Spleen (tissue), 13 donors: ENCODE results near the gene SLC7A6OS. TPM values are rescaled to one million over a fixed set of nuclear protein-coding genes. Genes with fewer than 3 reads are reported as not detected.

Source experiments
- DNase-seq: peaks from one replicate; pipeline ENCODE4 v3.0.0-alpha.2; 2020
- H3K27ac ChIP-seq, 8 donors: fragments of 200-600 bp; sonication (generic) in 7 of 8; 1 replicate in 4 of 8; 2 replicates in 4 of 8; pipeline versions ENCODE4 v1.5.0 to v1.8.0; 2016 to 2021; ENCODE audit warnings: inconsistent platforms in 4 of 8, mild to moderate bottlenecking in 4 of 8, moderate library complexity in 1 of 8
- H3K27me3 ChIP-seq, 7 donors: fragments of 200-600 bp; sonication (generic) in 6 of 7; replicated peaks in 1 of 7; 1 replicate in 4 of 7; 2 replicates in 3 of 7; pipeline versions ENCODE4 v1.5.0 to v1.8.0; 2016 to 2021; ENCODE audit warnings: inconsistent platforms in 3 of 7, mild to moderate bottlenecking in 1 of 7
- H3K36me3 ChIP-seq, 6 donors: fragments of 200-600 bp; sonication (generic) in 5 of 6; 1 replicate in 4 of 6; 2 replicates in 2 of 6; pipeline versions ENCODE4 v1.5.0 to v1.8.0; 2016 to 2021; ENCODE audit warnings: inconsistent platforms in 2 of 6
- H3K4me1 ChIP-seq, 6 donors: fragments of 200-600 bp; sonication (generic) in 5 of 6; 1 replicate in 3 of 6; 2 replicates in 3 of 6; pipeline versions ENCODE4 v1.5.0 to v1.8.0; 2016 to 2021; ENCODE audit warnings: inconsistent platforms in 3 of 6
- H3K4me3 ChIP-seq, 8 donors: fragments of 200-600 bp; sonication (generic) in 7 of 8; 1 replicate in 4 of 8; 2 replicates in 4 of 8; pipeline versions ENCODE4 v1.5.0 to v1.8.0; 2016 to 2021; ENCODE audit warnings: inconsistent platforms in 4 of 8, mild to moderate bottlenecking in 4 of 8, moderate library complexity in 2 of 8
- H3K9me3 ChIP-seq, 8 donors: fragments of 200-600 bp; sonication (generic) in 7 of 8; 1 replicate in 4 of 8; 2 replicates in 4 of 8; pipeline versions ENCODE4 v1.5.0 to v1.8.0; 2016 to 2021; ENCODE audit warnings: inconsistent platforms in 4 of 8
- CTCF ChIP-seq, 11 experiments: fragments of 200-600 bp in 7 of 11; fragments of 450-650 bp in 4 of 11; sonication (generic) in 4 of 11; IDR thresholded peaks in 8 of 11; conservative IDR thresholded peaks in 3 of 11; 1 replicate in 7 of 11; 2 replicates in 4 of 11; pipeline versions ENCODE4 v1.4.0 to v1.8.0; 2016 to 2021; ENCODE audit warnings: antibody characterized with exemption in 11 of 11, inconsistent platforms in 4 of 11, mild to moderate bottlenecking in 1 of 11
- POLR2A ChIP-seq, 3 donors: fragments of 450-650 bp; IDR thresholded peaks; one replicate each; pipeline ENCODE4 v1.5.1; 2017; ENCODE audit warnings: antibody characterized with exemption in 3 of 3, mild to moderate bottlenecking in 1 of 3
- POLR2AphosphoS5 ChIP-seq, 3 donors: sonication (generic); formaldehyde crosslinking; IDR thresholded peaks; one replicate each; pipeline ENCODE4 v1.5.1; 2017; ENCODE audit warnings: antibody characterized with exemption in 3 of 3
- WGBS, 5 donors: extraction: QIAGEN DNeasy Blood & Tissue Kit in 3 of 5; methylation state at CpG; one replicate each; pipeline versions ENCODE4 v1.1.5 to v1.1.7; 2013 to 2018; 5-methylcytosine and 5-hydroxymethylcytosine counted together
- intact Hi-C: fragments of 100-400 bp; cut with DNase I; formaldehyde crosslinking; loops from one replicate; pipeline ENCODE4 v1.15.0; 2023; ENCODE audit warnings: low total_unique reads
- long read RNA-seq, 2 donors: transcript quantifications; one replicate each; lab custom pipeline, GENCODE V29; 2026
- polyA plus RNA-seq, 3 donors: library from polyadenylated mRNA; stranded (reverse); fragments of 200-250 nt; gene quantifications; one replicate each; pipeline ENCODE4 v1.2.1, GENCODE V29; 2013
- total RNA-seq, 7 donors: library from RNA; depleted of rRNA in 3 of 7; stranded (reverse); fragments of >200 nt in 3 of 7; fragmentation: NEBNext Ultra II Directional in 4 of 7; extraction: Animal tissue kit (Norgen Biotek cat#: 25700) in 4 of 7; gene quantifications; one replicate each; pipeline versions ENCODE4 v1.1.0 to v1.2.1, GENCODE V29; 2016 to 2021
- donor health status: healthy with polysubstance abuse.
- donor health status: DM: no; HTN: no; CAD: no; lungs with moderate emphysema.
- donor health status: DM: no; HTN: no; CAD: no.
- donor health status: Bipolar disorder and iron deficiency.
- donor health status: healthy.
- donor health status: DM: no; HTN: no; CAD: no.
- donor health status: DM: yes; HTN: yes; CAD: no.

The SLC7A6OS gene
- total RNA-seq (10 to 100 TPM; 17.6 to 30.6 (median 26.6) TPM), polyA plus RNA-seq (10 to 100 TPM in 1 of 3 donors, 1 to 10 TPM in 2; 7.5 to 10.6 (median 8.5) TPM)
- long read RNA-seq, donor 1, full-length matches to known transcripts, result 2 of 27 reads
- long read RNA-seq, donor 1, partial matches to known transcripts, result 25 of 27 reads
- long read RNA-seq, donor 1, other reads (novel, unspliced or antisense), result 0 of 27 reads
- long read RNA-seq, donor 2, full-length matches to known transcripts, result 1 of 1 reads
- long read RNA-seq, donor 2, partial matches to known transcripts, result 0 of 1 reads
- long read RNA-seq, donor 2, other reads (novel, unspliced or antisense), result 0 of 1 reads

- H3K36me3 ChIP-seq, result peaks cover 0 to 55% (median 36%) of the 10 kb centered on the region in 6 donors
- H3K4me1 ChIP-seq, result peaks cover 24 to 81% (median 49%) of the 10 kb centered on the region in 6 donors
- intact Hi-C loops, result no loop called here
- 0 to 1% (median 0%) methylated on average over 30 to 62 of the region's 62 CpGs for WGBS, 5 donors
- H3K27me3 ChIP-seq, result no peaks in the 10 kb centered on the region
- peak within 1 kb of the TSS; percentile 83 to 98 (median 88) for H3K4me3 ChIP-seq
- TF ChIP-seq POLR2A (IDR thresholded peaks at IDR 0.05), result peak in 2 of 3 donors; percentile 48 to 66
- TF ChIP-seq CTCF (IDR thresholded peaks at IDR 0.05 in 8 of 11, conservative IDR thresholded peaks at IDR 0.05 in 3 of 11), result peak in 10 of 11 experiments; percentile 26 to 76 (median 46)
- peak; percentile 96 for TF ChIP-seq POLR2AphosphoS5 (IDR thresholded peaks at IDR 0.05)
- H3K27ac ChIP-seq, result peak within 1 kb of the TSS; percentile 78 to 94 (median 90)
- peak; percentile 99 for DNase-seq
- no peaks in the 10 kb centered on the region for H3K9me3 ChIP-seq
These were observed at the start of gene SLC7A6OS, which contains the start of gene PRMT7 for GRCh38 chr16:68310774-68311511. SLC7A6OS (minus strand) TSS chr16:68310946; CDS start chr16:68310926, 20 bp downstream. PRMT7 (plus strand) TSS chr16:68311019; CDS start chr16:68315980, 4,961 bp downstream.

GRCh38 chr16:68359398-68360191 is 48.8 kb upstream of the SLC7A6OS start:
- 83 to 89% (median 86%) methylated on average over 10 to 23 of the region's 23 CpGs for WGBS, 5 donors
- TF ChIP-seq CTCF (IDR thresholded peaks at IDR 0.05 in 8 of 11, conservative IDR thresholded peaks at IDR 0.05 in 3 of 11), result no peak
- TF ChIP-seq POLR2AphosphoS5 (IDR thresholded peaks at IDR 0.05), result peak in 1 of 3 donors; percentile 34
- no peak for TF ChIP-seq POLR2A (IDR thresholded peaks at IDR 0.05)

GRCh38 chr16:68358951-68359350 is 48.2 kb upstream of the SLC7A6OS start:
- H3K4me3 ChIP-seq, result no peak overlapping the region
- intact Hi-C loops, result no loop called here
- no peaks in the 10 kb centered on the region for H3K9me3 ChIP-seq
- TF ChIP-seq POLR2AphosphoS5 (IDR thresholded peaks at IDR 0.05) (no peak), POLR2A (IDR thresholded peaks at IDR 0.05) (no peak), CTCF (IDR thresholded peaks at IDR 0.05 in 8 of 11, conservative IDR thresholded peaks at IDR 0.05 in 3 of 11) (no peak)
- peaks cover 0 to 75% (median 40%) of the 10 kb centered on the region in 6 donors for H3K36me3 ChIP-seq
- peaks cover 0 to under 1% (median 0%) of the 10 kb centered on the region in 7 donors for H3K27me3 ChIP-seq
- DNase-seq, result no peak
- H3K27ac ChIP-seq, result no peak overlapping the region
- 81 to 92% (median 91%) methylated on average over 5 to 13 of the region's 13 CpGs for WGBS, 5 donors
- peaks cover 20 to 44% (median 34%) of the 10 kb centered on the region in 6 donors for H3K4me1 ChIP-seq

More at GRCh38 chr16:68359398-68360191, 48.8 kb upstream of the SLC7A6OS start:
- Histone ChIP-seq H3K4me1 (peaks cover 21 to 51% (median 39%) of the 10 kb centered on the region in 6 donors), H3K9me3 (no peaks in the 10 kb centered on the region), H3K4me3 (no peak overlapping the region), H3K36me3 (peaks cover 0 to 69% (median 33%) of the 10 kb centered on the region in 6 donors), H3K27ac (no peak overlapping the region), H3K27me3 (peaks cover 0 to 6% (median 0%) of the 10 kb centered on the region in 7 donors)
- intact Hi-C loops, result no loop called here
- no peak for DNase-seq
